Keratinocyte (primary cell): Measurements from ENCODE around the gene GFPT2.

Source experiments
- CTCF ChIP-seq, 3 experiments: IDR thresholded peaks in 1 of 3; conservative IDR thresholded peaks in 1 of 3; optimal IDR thresholded peaks in 1 of 3; 2 replicates in 2 of 3; 3 replicates in 1 of 3; pipeline versions ENCODE3 to v1.5.1; 2011; ENCODE audit warnings: low read length in 3 of 3, mild to moderate bottlenecking in 3 of 3, moderate library complexity in 2 of 3, control low read depth in 1 of 3, inconsistent platforms in 1 of 3; ENCODE audit not compliant: insufficient read depth in 2 of 3; ENCODE audit errors: extremely low read depth in 1 of 3
- EZH2 ChIP-seq: IDR thresholded peaks from one replicate; pipeline ENCODE4 v1.6.1; 2012; ENCODE audit warnings: inconsistent platforms, mild to moderate bottlenecking, low read length, moderate library complexity

GRCh38 chr5:180353048-180353979 is at the start of gene GFPT2:
- TF ChIP-seq CTCF (optimal IDR thresholded peaks at IDR 0.05 in 1 of 3, IDR thresholded peaks at IDR 0.05 in 1 of 3, conservative IDR thresholded peaks at IDR 0.05 in 1 of 3; ENCODE audit: extremely low read depth in 1 of 3, insufficient read depth in 2 of 3, low read length in 3 of 3) (no peak), EZH2 (peak; percentile 74)
